IPS-20b (cell line): ENCODE results near the gene LRCH1.

Experiments used
- H3K27ac ChIP-seq: one replicate; pipeline ENCODE4 v1.5.1; 2013; ENCODE audit warnings: low read length
- H3K27me3 ChIP-seq: 2 replicates; pipeline ENCODE4 v1.6.1; 2013; ENCODE audit warnings: mild to moderate bottlenecking, low read length, inconsistent platforms; ENCODE audit not compliant: insufficient read depth
- H3K36me3 ChIP-seq: 2 replicates; pipeline ENCODE4 v1.6.1; 2013; ENCODE audit warnings: low read depth, mild to moderate bottlenecking, inconsistent platforms, low read length, moderate library complexity; ENCODE audit not compliant: insufficient read depth
- H3K4me1 ChIP-seq: 2 replicates; pipeline ENCODE4 v1.6.1; 2013; ENCODE audit warnings: mild to moderate bottlenecking, control low read depth, inconsistent platforms, low read length, moderate library complexity; ENCODE audit not compliant: insufficient read depth
- H3K4me3 ChIP-seq: 2 replicates; pipeline ENCODE4 v1.5.1; 2013; ENCODE audit warnings: mild to moderate bottlenecking, low read length, inconsistent platforms
- H3K9ac ChIP-seq: 2 replicates; pipeline ENCODE4 v1.6.1; 2013; ENCODE audit warnings: low read depth, mild to moderate bottlenecking, inconsistent platforms, low read length, moderate library complexity
- H3K9me3 ChIP-seq: 2 replicates; pipeline ENCODE4 v1.6.1; 2013; ENCODE audit warnings: mild to moderate bottlenecking, low read depth, low read length, inconsistent platforms; ENCODE audit not compliant: insufficient read depth

LRCH1 gene

DNA sequence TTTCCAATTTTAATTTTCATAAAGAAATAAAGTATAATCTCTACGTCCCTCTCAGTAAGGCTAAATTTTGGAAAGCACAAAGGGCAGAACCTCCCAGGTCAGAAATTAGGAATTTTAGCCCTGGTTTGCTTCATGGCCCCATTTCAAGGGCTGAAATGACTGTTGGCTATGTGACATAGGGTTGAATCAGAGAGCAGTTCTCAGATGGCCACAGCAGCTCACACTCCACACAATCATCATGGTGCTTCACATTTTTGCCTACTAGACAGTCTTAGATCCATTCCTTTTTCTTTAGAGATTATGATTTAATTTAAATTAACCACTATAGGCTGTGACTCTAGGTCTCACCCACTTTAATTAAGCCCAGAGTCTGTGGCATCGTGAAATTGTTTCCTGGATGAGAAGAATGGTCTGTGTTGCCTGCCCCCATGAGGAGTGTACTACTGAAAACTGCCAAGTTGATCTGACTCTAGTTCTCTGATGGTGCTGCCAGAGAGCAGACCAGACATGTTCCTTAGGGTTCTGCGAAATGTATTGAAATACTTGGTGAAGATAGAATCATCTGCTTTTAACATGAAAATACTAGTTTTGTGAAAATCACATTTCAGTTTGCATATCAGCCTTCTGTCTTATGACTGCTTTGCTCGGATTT is 186.6 kb downstream of the LRCH1 start:
- Histone ChIP-seq H3K36me3 (no peaks in the 10 kb centered on the region; the same call in 1 of the 2 replicates), H3K27me3 (no peaks in the 10 kb centered on the region), H3K9me3 (no peaks in the 10 kb centered on the region)

GRCh38 chr13:46743191-46743590 is 190.2 kb downstream of the LRCH1 start:
- Histone ChIP-seq H3K27ac (no peak overlapping the region), H3K9ac (no peak overlapping the region), H3K4me3 (no peak overlapping the region), H3K4me1 (no peaks in the 10 kb centered on the region), H3K9me3 (no peaks in the 10 kb centered on the region), H3K27me3 (no peaks in the 10 kb centered on the region), H3K36me3 (no peaks in the 10 kb centered on the region)

More for the DNA sequence above, 186.6 kb downstream of the LRCH1 start:
- no peak overlapping the region for H3K27ac ChIP-seq
- no peak overlapping the region for H3K4me3 ChIP-seq
- H3K9ac ChIP-seq = no peak overlapping the region
- peaks cover 8% of the 10 kb centered on the region; the same call in 1 of the 2 replicates for H3K4me1 ChIP-seq

- no peak overlapping the region for H3K27ac ChIP-seq
- no peaks in the 10 kb centered on the region for H3K27me3 ChIP-seq
- no peak overlapping the region for H3K4me3 ChIP-seq
- no peaks in the 10 kb centered on the region for H3K36me3 ChIP-seq
- no peaks in the 10 kb centered on the region for H3K4me1 ChIP-seq
- no peaks in the 10 kb centered on the region for H3K9me3 ChIP-seq
- no peak overlapping the region for H3K9ac ChIP-seq
These were observed 192.1 kb downstream of the LRCH1 start for GRCh38 chr13:46745062-46745461.

DNA sequence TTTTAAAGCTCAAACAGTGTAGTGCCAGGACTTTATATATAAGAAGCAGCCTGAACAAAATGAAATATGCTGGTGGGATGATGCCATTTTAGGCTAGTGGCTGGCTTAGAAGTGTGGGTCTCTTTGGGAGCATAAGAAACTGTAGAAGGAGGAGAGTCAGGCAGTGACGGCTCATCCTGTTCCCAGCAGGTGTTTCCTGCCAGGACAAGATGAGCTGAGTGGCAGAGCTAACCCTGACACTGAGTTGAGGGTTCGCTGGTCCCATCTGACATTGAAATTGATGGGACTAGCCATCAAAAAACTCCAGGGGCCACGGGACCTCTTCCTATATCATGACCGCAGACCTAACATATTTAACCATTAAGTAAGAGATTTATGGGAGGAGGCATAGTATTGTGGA is 192.7 kb downstream of the LRCH1 start:
- H3K9ac ChIP-seq = no peak overlapping the region
- no peaks in the 10 kb centered on the region for H3K27me3 ChIP-seq
- no peaks in the 10 kb centered on the region for H3K9me3 ChIP-seq
- no peaks in the 10 kb centered on the region for H3K4me1 ChIP-seq
- no peak overlapping the region for H3K4me3 ChIP-seq
- H3K36me3 ChIP-seq = 0 out of 2 replicates have a peak, but pooled peaks cover 3% of the 10 kb centered on the region
- H3K27ac ChIP-seq = no peak overlapping the region

- 0 out of 2 replicates have a peak, but pooled peaks cover 4% of the 10 kb centered on the region for H3K36me3 ChIP-seq
- no peaks in the 10 kb centered on the region for H3K4me1 ChIP-seq
- no peaks in the 10 kb centered on the region for H3K9me3 ChIP-seq
- no peak overlapping the region for H3K4me3 ChIP-seq
- H3K27me3 ChIP-seq = no peaks in the 10 kb centered on the region
- no peak overlapping the region for H3K27ac ChIP-seq
- H3K9ac ChIP-seq = no peak overlapping the region
These were observed 194.3 kb downstream of the LRCH1 start for GRCh38 chr13:46747031-46747820.

GRCh38 chr13:46748300-46748699 is 195.3 kb downstream of the LRCH1 start:
- H3K4me1 ChIP-seq = no peaks in the 10 kb centered on the region
- 0 out of 2 replicates have a peak, but pooled peaks cover 4% of the 10 kb centered on the region for H3K36me3 ChIP-seq
- H3K27ac ChIP-seq = no peak overlapping the region
- no peak overlapping the region for H3K9ac ChIP-seq
- no peaks in the 10 kb centered on the region for H3K27me3 ChIP-seq
- no peaks in the 10 kb centered on the region for H3K9me3 ChIP-seq
- no peak overlapping the region for H3K4me3 ChIP-seq

DNA sequence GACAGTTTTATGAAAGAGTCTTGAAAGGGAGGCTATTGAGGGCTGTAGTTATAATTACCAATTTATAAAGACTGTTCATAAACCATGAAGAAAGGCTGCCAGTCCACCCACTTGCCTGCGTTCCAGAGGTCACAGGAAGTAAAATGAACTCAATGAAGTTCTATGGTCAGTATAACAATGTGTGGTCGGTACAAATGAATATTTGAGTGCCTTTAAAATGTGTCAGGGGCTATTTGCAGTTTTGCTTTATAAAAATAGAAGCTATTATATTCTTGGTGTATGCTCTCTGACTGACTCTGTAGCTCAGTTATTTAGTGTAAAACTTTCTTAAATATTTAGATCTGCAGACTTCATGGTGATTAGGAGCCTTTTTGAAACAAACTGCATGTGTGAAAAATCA is 197.0 kb downstream of the LRCH1 start:
- H3K9ac ChIP-seq = no peak overlapping the region
- no peaks in the 10 kb centered on the region for H3K9me3 ChIP-seq
- 0 out of 2 replicates have a peak, but pooled peaks cover 4% of the 10 kb centered on the region for H3K36me3 ChIP-seq
- H3K27me3 ChIP-seq = no peaks in the 10 kb centered on the region
- no peaks in the 10 kb centered on the region for H3K4me1 ChIP-seq
- no peak overlapping the region for H3K27ac ChIP-seq
- no peak overlapping the region for H3K4me3 ChIP-seq

GRCh38 chr13:46751811-46752635 is 199.1 kb downstream of the LRCH1 start:
- peaks cover under 1% of the 10 kb centered on the region; the same call in 1 of the 2 replicates for H3K4me1 ChIP-seq
- H3K27ac ChIP-seq = no peak overlapping the region
- 0 out of 2 replicates have a peak, but pooled peaks cover 4% of the 10 kb centered on the region for H3K36me3 ChIP-seq
- no peaks in the 10 kb centered on the region for H3K27me3 ChIP-seq
- no peak overlapping the region for H3K4me3 ChIP-seq
- no peak overlapping the region for H3K9ac ChIP-seq
- no peaks in the 10 kb centered on the region for H3K9me3 ChIP-seq

- no peak overlapping the region for H3K9ac ChIP-seq
- 0 out of 2 replicates have a peak, but pooled peaks cover 4% of the 10 kb centered on the region for H3K36me3 ChIP-seq
- no peaks in the 10 kb centered on the region for H3K27me3 ChIP-seq
- no peak overlapping the region for H3K27ac ChIP-seq
- no peaks in the 10 kb centered on the region for H3K9me3 ChIP-seq
- peaks cover 3% of the 10 kb centered on the region; the same call in 1 of the 2 replicates for H3K4me1 ChIP-seq
- no peak overlapping the region for H3K4me3 ChIP-seq
These were observed 200.2 kb downstream of the LRCH1 start for GRCh38 chr13:46753137-46753536.

- Histone ChIP-seq H3K27me3 (no peaks in the 10 kb centered on the region), H3K27ac (no peak overlapping the region), H3K9me3 (no peaks in the 10 kb centered on the region), H3K36me3 (0 out of 2 replicates have a peak, but pooled peaks cover 4% of the 10 kb centered on the region), H3K4me3 (no peak overlapping the region), H3K9ac (no peak overlapping the region), H3K4me1 (peaks cover 3% of the 10 kb centered on the region; the same call in 1 of the 2 replicates)
These were observed 200.9 kb downstream of the LRCH1 start for GRCh38 chr13:46753917-46754316.

DNA sequence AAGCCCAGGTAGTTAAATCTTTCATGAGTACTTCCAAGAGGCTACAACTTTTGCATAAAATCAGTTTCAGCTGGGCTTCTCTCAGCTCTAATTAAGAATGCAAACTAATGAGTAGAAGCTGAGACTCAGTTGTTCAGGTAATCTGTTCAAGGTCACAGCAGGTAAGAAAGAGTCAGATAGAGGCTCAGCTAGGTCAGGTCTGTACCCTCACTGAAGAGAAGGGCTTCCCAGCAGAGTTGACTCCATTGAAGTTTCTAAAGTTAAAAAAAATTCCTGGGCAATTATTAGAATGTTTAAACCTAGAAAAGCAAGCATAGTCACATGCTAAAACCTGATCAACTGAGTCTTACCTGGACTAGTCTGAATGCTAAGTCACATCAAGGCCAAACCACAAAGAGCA is 201.8 kb downstream of the LRCH1 start:
- Histone ChIP-seq H3K27ac (no peak overlapping the region), H3K9ac (no peak overlapping the region), H3K4me1 (peaks cover 3% of the 10 kb centered on the region; the same call in 1 of the 2 replicates), H3K4me3 (no peak overlapping the region), H3K9me3 (no peaks in the 10 kb centered on the region), H3K27me3 (no peaks in the 10 kb centered on the region), H3K36me3 (0 out of 2 replicates have a peak, but pooled peaks cover 4% of the 10 kb centered on the region)
